ENCODE measurements around the gene ATRIP. TPM values are rescaled to one million over a fixed set of nuclear protein-coding genes. Genes with fewer than 3 reads are reported as not detected.

ATRIP gene
- polyA plus RNA-seq, 1 donor (not counting 4 experiments of a cell fraction or from before 2014, with no cell fraction given), result 9.7 TPM

DNA sequence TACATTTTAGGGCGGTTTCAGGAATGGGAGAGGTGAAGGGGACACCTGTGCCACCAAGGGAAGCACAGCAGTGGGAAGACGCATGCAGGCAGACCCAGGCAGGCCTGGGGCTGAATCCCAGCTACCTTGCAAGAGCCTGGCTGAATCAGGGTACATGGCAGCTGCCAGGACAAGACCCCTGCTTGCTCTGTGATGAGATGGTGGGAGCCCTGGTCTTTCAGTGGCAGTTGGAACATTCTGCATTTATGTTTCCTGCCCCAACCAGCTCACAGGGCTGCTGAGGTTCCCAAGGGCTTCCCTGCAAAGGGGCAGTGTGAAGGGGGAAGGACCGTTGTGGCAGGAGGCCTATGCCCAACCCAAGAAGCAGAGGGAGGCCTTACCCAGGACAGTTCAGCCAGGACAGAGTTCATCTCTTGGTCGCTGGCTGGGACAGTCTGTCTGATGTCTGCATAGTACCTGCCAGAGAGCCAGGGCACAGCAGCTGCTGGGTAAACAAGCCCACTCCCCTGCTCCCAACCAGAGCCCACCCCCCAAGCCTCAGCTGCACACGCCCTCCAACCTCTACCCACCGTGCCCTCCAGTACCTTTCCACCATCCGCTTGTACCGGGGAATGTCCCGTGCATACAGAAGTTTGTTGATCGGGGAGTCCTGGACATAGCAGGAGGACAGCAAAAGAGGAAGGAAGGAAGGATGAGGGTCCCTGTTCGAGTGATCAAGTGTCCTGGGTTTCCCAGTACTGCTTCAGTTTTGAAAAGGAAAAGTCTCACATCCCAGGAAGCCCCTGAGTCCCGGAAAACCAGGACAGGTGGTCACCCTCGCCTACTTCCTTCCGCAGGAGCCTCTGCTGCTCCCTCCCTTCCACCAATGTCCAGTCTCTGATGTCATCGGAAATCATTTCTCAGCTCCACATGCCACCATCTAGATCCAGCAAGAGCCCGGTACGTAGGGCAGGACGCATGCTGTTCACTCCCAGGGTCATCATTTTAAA lies 39.8 kb upstream of the ATRIP start:
- H3K4me2 ChIP-seq (ENCODE audit: control insufficient read depth, extremely low read depth, insufficient read depth, low read depth, low read length), result no peak overlapping the region
- no peaks in the 10 kb centered on the region for H3K79me2 ChIP-seq (ENCODE audit: control insufficient read depth, insufficient read depth, low read length)
- H3K9me1 ChIP-seq (ENCODE audit: control insufficient read depth, extremely low read depth, insufficient read depth, low read length), result no peaks in the 10 kb centered on the region
- H3K4me1 ChIP-seq (ENCODE audit: control insufficient read depth, extremely low read depth, insufficient read depth, low read length), result peaks cover 14% of the 10 kb centered on the region
- H3K36me3 ChIP-seq (ENCODE audit: control insufficient read depth in 2 of 2, extremely low read depth in 1 of 2, insufficient read depth in 2 of 2, low read length in 2 of 2), result peaks cover 62 to 84% of the 10 kb centered on the region in 2 experiments
- no peak for FAIRE-seq
- no peak overlapping the region for H3K4me3 ChIP-seq (ENCODE audit: control insufficient read depth in 2 of 3, extremely low read depth in 1 of 3, insufficient read depth in 2 of 3, low read depth in 1 of 3, low read length in 3 of 3)
- H3K27me3 ChIP-seq (ENCODE audit: control insufficient read depth, extremely low read depth, insufficient read depth, low read length), result no peaks in the 10 kb centered on the region
- TF ChIP-seq EZH2 (IDR thresholded peaks at IDR 0.05; ENCODE audit: low read length), result no peak
- TF ChIP-seq, protein P1, sequence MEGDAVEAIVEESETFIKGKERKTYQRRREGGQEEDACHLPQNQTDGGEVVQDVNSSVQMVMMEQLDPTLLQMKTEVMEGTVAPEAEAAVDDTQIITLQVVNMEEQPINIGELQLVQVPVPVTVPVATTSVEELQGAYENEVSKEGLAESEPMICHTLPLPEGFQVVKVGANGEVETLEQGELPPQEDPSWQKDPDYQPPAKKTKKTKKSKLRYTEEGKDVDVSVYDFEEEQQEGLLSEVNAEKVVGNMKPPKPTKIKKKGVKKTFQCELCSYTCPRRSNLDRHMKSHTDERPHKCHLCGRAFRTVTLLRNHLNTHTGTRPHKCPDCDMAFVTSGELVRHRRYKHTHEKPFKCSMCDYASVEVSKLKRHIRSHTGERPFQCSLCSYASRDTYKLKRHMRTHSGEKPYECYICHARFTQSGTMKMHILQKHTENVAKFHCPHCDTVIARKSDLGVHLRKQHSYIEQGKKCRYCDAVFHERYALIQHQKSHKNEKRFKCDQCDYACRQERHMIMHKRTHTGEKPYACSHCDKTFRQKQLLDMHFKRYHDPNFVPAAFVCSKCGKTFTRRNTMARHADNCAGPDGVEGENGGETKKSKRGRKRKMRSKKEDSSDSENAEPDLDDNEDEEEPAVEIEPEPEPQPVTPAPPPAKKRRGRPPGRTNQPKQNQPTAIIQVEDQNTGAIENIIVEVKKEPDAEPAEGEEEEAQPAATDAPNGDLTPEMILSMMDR (optimal IDR thresholded peaks at IDR 0.05 in 1 of 3, IDR thresholded peaks at IDR 0.05 in 1 of 3, conservative IDR thresholded peaks at IDR 0.05 in 1 of 3; ENCODE audit: extremely low read depth in 1 of 3, insufficient read depth in 2 of 3, low read length in 3 of 3), result no peak
- no peak overlapping the region for H2AFZ ChIP-seq (ENCODE audit: control insufficient read depth, low read length)
- H3K27ac ChIP-seq (ENCODE audit: control insufficient read depth, insufficient read depth, low read length), result no peak overlapping the region
- DNase-seq (ENCODE audit: low read depth, low spot score), result no peak
- H4K20me1 ChIP-seq (ENCODE audit: control insufficient read depth, extremely low read depth, insufficient read depth, low read length), result peaks cover 3% of the 10 kb centered on the region
- H3K9ac ChIP-seq (ENCODE audit: control insufficient read depth, extremely low read depth, insufficient read depth, low read length), result no peak overlapping the region
- dilution Hi-C loops (cut with MboI; ENCODE audit: extremely low pct_ligation_motif_present, low sequenced_read_pairs), result no loop called here
- no peaks in the 10 kb centered on the region for H3K9me3 ChIP-seq (ENCODE audit: control insufficient read depth, low read depth, low read length)

DNA sequence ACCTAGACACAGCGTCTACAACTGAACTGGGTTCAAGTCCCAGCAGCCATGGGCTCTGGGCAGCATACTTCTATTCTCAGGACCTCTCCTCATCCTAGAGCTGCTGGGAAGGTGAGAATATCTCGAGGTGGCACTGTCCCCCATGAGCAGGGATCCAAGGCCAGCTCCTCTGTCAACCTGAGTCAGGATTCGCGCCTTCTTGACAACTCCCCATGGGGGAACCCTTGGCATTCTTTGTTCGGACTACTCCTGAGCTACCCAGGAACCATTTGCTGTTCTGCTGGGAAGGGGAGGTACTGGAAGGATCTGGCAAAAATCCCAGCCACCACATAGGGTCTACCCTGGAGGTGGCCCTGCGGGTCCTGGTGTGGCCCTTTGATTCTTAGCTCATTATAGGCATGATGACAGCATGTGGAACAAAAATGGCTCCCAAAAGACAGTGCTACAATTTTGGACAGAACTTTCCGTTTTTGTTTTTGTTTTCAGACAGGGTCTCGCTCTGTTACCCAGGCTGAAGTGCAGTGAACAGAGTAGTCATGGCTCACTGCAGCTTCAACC lies 38.9 kb upstream of the ATRIP start:
- peaks cover 5% of the 10 kb centered on the region for H3K4me1 ChIP-seq (ENCODE audit: control insufficient read depth, extremely low read depth, insufficient read depth, low read length)
- H3K9me1 ChIP-seq (ENCODE audit: control insufficient read depth, extremely low read depth, insufficient read depth, low read length), result no peaks in the 10 kb centered on the region
- peaks cover 68 to 87% of the 10 kb centered on the region in 2 experiments for H3K36me3 ChIP-seq (ENCODE audit: control insufficient read depth in 2 of 2, extremely low read depth in 1 of 2, insufficient read depth in 2 of 2, low read length in 2 of 2)
- dilution Hi-C loops (cut with MboI; ENCODE audit: extremely low pct_ligation_motif_present, low sequenced_read_pairs), result no loop called here
- DNase-seq (ENCODE audit: low read depth, low spot score), result no peak
- H3K27ac ChIP-seq (ENCODE audit: control insufficient read depth, insufficient read depth, low read length), result no peak overlapping the region
- no peaks in the 10 kb centered on the region for H3K9me3 ChIP-seq (ENCODE audit: control insufficient read depth, low read depth, low read length)
- H2AFZ ChIP-seq (ENCODE audit: control insufficient read depth, low read length), result no peak overlapping the region
- FAIRE-seq, result no peak
- no peak overlapping the region for H3K4me2 ChIP-seq (ENCODE audit: control insufficient read depth, extremely low read depth, insufficient read depth, low read depth, low read length)
- H3K9ac ChIP-seq (ENCODE audit: control insufficient read depth, extremely low read depth, insufficient read depth, low read length), result no peak overlapping the region
- H3K4me3 ChIP-seq (ENCODE audit: control insufficient read depth in 2 of 3, extremely low read depth in 1 of 3, insufficient read depth in 2 of 3, low read depth in 1 of 3, low read length in 3 of 3), result no peak overlapping the region
- no peaks in the 10 kb centered on the region for H3K79me2 ChIP-seq (ENCODE audit: control insufficient read depth, insufficient read depth, low read length)
- H4K20me1 ChIP-seq (ENCODE audit: control insufficient read depth, extremely low read depth, insufficient read depth, low read length), result peaks cover 3% of the 10 kb centered on the region
- no peaks in the 10 kb centered on the region for H3K27me3 ChIP-seq (ENCODE audit: control insufficient read depth, extremely low read depth, insufficient read depth, low read length)
- no peak for TF ChIP-seq EZH2 (IDR thresholded peaks at IDR 0.05; ENCODE audit: low read length)
- TF ChIP-seq, protein P1 (optimal IDR thresholded peaks at IDR 0.05 in 1 of 3, IDR thresholded peaks at IDR 0.05 in 1 of 3, conservative IDR thresholded peaks at IDR 0.05 in 1 of 3; ENCODE audit: extremely low read depth in 1 of 3, insufficient read depth in 2 of 3, low read length in 3 of 3), result no peak
